Neural progenitor cell (in vitro differentiated cells): Measurements from ENCODE around the gene TNFSF8.

Experiments used
- CTCF ChIP-seq: fragments of 200-600 bp; sonication (generic); IDR thresholded peaks from 2 replicates; pipeline ENCODE4 v1.5.1; 2017; ENCODE audit warnings: antibody characterized with exemption, mild to moderate bottlenecking
- EZH2 ChIP-seq: fragments of 200-600 bp; sonication (generic); IDR thresholded peaks from 2 replicates; pipeline ENCODE4 v1.6.1; 2017; ENCODE audit warnings: antibody characterized with exemption, mild to moderate bottlenecking, moderate library complexity

- TF ChIP-seq CTCF (no peak), EZH2 (no peak)
Observed at GRCh38 chr9:114867327-114867726, 63.1 kb downstream of the TNFSF8 start.
